ENCODE measurements around the gene ATXN1. TPM values are rescaled to one million over a fixed set of nuclear protein-coding genes. Genes with fewer than 3 reads are reported as not detected.

The ATXN1 gene
- total RNA-seq, 1 donor from 2014 or later: 69.1 TPM

DNA sequence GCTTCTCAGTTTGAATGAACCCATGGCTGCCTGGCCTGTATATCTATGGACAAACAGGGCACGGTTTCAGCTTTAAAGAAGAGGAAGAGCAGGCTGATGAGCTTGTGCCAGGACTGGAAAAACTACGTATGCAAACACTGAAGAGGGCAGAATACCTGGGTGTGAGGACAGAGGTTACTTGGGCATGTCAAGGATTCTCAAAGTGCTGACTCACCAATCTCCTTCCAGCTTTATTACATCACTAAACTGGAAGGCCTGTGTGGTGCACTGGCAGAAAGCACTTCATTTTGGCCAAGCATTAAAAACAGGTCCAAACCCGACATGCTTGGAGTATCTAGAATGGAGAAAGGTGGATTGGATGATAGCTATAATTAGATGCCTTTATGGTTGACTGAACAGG is 427.7 kb downstream of the ATXN1 start:
- no peak overlapping the region for H3K4me3 Mint-ChIP-seq (ENCODE audit: low read depth)
- H3K36me3 Mint-ChIP-seq (ENCODE audit: low read depth): peaks cover 14% of the 10 kb centered on the region
- intact Hi-C loops (cut with micrococcal nuclease): loop anchor here (2.0 kb wide), 4 partner anchors 87 to 629 kb away; no protein-coding TSS in a partner anchor
- H3K27me3 Mint-ChIP-seq (ENCODE audit: low read depth): no peaks in the 10 kb centered on the region
- H3K27ac Mint-ChIP-seq: no peak overlapping the region
- H3K9me3 Mint-ChIP-seq: no peaks in the 10 kb centered on the region
- DNase-seq (ENCODE audit: low spot score): no peak
- peaks cover 13% of the 10 kb centered on the region for H3K4me1 Mint-ChIP-seq (ENCODE audit: low read depth)

DNA sequence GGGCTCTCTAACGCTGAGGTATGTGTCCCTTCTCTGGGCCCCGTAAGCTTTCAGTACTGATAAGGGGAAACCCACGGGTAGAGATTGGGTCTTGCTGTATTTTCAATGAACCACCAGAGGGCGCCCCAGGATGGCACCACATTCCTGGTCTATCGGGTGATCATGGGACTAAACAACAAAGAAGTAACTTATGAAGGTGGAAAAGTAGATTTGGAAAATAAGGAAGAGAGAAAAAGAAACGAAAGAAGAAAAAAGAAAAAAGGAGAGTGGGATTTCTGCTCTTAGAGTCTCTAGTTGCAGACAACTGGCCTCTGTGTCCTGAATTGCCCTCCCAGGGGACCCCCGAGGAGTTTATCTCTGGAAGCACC is 429.1 kb downstream of the ATXN1 start:
- H3K9me3 Mint-ChIP-seq: no peaks in the 10 kb centered on the region
- H3K4me3 Mint-ChIP-seq (ENCODE audit: low read depth): no peak overlapping the region
- H3K27ac Mint-ChIP-seq: no peak overlapping the region
- peaks cover 18% of the 10 kb centered on the region for H3K36me3 Mint-ChIP-seq (ENCODE audit: low read depth)
- peaks cover 11% of the 10 kb centered on the region for H3K4me1 Mint-ChIP-seq (ENCODE audit: low read depth)
- DNase-seq (ENCODE audit: low spot score): peak; percentile 71
- intact Hi-C loops (cut with micrococcal nuclease): loop anchor here (1.0 to 2.0 kb wide), 7 partner anchors 77 to 631 kb away; partner anchors contain the start of gene ATXN1
- H3K27me3 Mint-ChIP-seq (ENCODE audit: low read depth): no peaks in the 10 kb centered on the region

DNA sequence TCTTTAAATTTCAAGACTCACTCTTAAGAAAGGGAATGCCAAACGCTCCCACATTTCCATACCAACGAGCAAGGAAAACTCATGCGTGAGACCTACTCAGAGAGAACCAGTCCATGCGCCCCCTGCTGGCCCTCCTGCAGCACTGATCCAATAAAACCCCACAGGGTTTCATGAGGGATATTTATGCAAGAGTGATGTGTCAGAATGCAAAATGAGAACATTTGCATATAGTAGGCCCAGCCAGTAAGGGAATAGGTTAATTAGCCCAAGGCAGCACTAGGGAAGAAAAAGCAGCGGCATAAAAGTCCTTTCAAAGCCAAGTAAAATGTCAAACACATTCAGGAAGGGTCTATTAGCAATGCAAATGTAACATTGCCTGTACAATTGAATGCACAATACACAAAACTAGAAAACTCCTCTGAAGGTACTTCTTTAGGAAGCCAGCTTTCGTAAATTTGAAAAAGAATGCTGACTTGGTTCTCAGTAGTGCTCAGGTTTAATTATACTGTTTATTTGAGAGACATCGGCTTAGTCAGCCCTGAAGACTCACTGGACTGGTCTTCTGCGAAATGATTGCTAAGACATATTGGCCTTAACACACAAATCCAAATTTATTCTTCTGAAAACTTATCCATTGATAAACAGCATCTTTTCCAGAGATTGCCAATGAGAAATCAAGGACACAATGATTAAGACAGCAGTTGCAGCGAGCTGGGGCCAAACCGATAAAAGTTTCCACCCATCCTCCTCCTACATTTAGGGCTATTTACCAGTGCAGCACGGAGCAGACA is 429.7 kb downstream of the ATXN1 start:
- intact Hi-C loops (cut with micrococcal nuclease): loop anchor here (1.0 to 2.0 kb wide), 8 partner anchors 11 to 631 kb away; partner anchors contain the start of gene ATXN1
- peak; percentile 24 for DNase-seq (ENCODE audit: low spot score)
- no peak overlapping the region for H3K4me3 Mint-ChIP-seq (ENCODE audit: low read depth)
- H3K36me3 Mint-ChIP-seq (ENCODE audit: low read depth): peaks cover 22% of the 10 kb centered on the region
- H3K4me1 Mint-ChIP-seq (ENCODE audit: low read depth): peaks cover 11% of the 10 kb centered on the region
- no peak overlapping the region for H3K27ac Mint-ChIP-seq
- H3K9me3 Mint-ChIP-seq: no peaks in the 10 kb centered on the region
- H3K27me3 Mint-ChIP-seq (ENCODE audit: low read depth): no peaks in the 10 kb centered on the region

DNA sequence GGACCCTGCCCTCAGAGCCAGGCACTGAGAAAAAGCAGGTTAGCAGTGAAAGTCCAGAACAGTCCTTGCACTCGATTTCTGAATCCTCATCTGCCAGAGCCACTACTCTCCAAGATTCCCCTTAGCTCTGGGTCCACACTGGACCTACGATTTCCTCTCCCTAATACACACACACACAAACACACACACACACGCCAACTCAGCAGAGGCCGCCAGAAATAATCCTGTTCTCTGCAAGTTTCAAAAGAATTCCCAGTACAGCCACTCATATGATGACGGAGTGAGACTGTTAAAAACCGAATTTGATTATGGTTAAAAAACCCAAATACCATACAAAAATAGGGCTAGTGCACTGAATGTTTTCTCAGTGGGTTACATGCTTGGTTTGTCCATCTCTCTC is 432.0 kb downstream of the ATXN1 start:
- Mint-ChIP-seq H3K27ac (no peak overlapping the region), H3K27me3 (ENCODE audit: low read depth) (no peaks in the 10 kb centered on the region), H3K4me1 (ENCODE audit: low read depth) (peaks cover 17% of the 10 kb centered on the region), H3K9me3 (no peaks in the 10 kb centered on the region), H3K36me3 (ENCODE audit: low read depth) (peaks cover 41% of the 10 kb centered on the region), H3K4me3 (ENCODE audit: low read depth) (no peak overlapping the region)
- no peak for DNase-seq (ENCODE audit: low spot score)
- intact Hi-C loops (cut with micrococcal nuclease): no loop called here

DNA sequence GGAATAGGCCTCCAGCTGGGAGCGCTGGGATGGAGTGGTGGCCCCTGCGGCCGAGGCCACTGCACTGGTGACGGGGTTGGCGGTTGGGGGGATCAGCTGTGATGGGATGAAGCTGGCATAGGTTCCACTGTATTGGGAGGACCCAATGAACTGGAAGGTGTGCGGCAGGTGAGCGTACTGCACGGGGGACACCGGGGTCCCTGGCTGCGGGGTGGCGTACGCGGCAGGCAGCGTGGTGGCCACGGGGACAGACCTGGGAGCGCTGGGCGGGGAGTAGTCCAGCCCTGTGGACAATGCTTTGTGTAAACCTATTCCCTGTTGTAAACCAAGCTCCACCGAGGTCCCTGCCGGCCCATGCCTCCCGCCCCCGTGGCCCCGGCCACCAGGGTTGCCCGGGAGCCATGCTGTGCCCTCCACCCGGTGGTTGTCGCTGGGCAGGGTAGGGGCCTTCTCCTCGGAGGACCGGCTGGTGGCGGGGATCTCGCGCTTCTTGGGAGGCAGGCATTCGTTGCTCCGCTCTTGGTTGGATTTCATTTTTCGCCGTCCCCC is 433.4 kb downstream of the ATXN1 start:
- intact Hi-C loops (cut with micrococcal nuclease): no loop called here
- peaks cover 43% of the 10 kb centered on the region for H3K36me3 Mint-ChIP-seq (ENCODE audit: low read depth)
- H3K27me3 Mint-ChIP-seq (ENCODE audit: low read depth): no peaks in the 10 kb centered on the region
- H3K9me3 Mint-ChIP-seq: no peaks in the 10 kb centered on the region
- H3K4me3 Mint-ChIP-seq (ENCODE audit: low read depth): no peak overlapping the region
- no peak overlapping the region for H3K27ac Mint-ChIP-seq
- DNase-seq (ENCODE audit: low spot score): no peak
- peaks cover 23% of the 10 kb centered on the region for H3K4me1 Mint-ChIP-seq (ENCODE audit: low read depth)

DNA sequence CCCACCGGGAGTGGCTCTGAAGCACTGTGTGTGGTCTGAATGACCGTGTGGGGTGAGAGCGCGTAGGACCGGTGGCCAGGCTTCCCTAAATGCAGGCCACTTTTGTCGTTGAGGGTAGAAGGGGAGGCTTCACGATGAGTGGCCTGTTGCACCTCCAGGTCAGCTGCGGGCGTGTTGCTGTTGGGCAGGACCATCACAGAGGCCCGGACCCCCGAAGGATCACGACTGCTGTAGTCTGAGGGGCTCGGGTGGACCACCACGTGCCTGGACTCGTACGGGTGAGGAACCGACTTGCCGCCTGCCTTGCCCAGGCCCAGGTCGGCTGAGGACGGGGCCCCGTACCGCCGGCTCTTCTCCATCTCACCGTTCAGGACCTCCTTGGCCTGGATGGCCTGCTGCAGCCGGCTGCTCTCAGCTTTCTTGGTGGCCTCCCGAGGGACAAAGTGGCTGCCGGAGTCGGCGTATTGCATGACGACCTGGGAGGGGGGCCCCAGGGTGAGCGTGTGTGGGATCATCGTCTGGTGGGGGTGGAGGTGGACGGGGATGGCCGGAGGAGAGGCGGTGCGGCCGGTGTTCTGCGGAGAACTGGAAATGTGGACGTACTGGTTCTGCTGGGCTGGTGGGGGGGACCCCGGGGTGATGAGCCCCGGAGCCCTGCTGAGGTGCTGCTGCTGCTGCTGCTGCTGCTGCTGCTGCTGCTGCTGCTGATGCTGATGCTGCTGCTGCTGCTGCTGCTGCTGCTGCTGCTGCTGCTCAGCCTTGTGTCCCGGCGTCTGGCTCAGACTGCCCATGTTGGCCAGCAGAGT is 434.1 kb downstream of the ATXN1 start:
- Mint-ChIP-seq H3K4me3 (ENCODE audit: low read depth) (no peak overlapping the region), H3K36me3 (ENCODE audit: low read depth) (peaks cover 44% of the 10 kb centered on the region), H3K4me1 (ENCODE audit: low read depth) (peaks cover 29% of the 10 kb centered on the region), H3K9me3 (no peaks in the 10 kb centered on the region), H3K27me3 (ENCODE audit: low read depth) (no peaks in the 10 kb centered on the region), H3K27ac (no peak overlapping the region)
- DNase-seq (ENCODE audit: low spot score): no peak
- intact Hi-C loops (cut with micrococcal nuclease): no loop called here

DNA sequence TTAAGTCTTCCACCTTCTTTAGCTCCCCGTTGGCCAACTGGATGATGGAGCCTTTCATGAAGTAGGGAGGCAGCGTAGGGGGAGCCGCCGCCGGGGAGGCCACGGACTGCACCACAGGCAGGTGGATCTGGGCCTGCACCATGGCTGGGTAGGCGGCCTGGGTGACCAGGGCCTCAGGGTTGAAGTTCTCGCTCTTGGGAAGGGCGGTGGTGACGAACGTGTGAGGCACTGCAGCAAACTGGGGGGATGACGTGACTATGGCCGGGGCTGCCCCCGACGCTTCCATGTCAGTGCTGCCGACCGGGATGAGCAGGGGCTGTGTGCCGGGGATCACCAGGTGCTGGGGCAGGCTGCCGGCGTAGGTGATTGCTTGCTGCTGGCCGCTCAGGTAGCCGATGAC is 434.7 kb downstream of the ATXN1 start:
- intact Hi-C loops (cut with micrococcal nuclease): no loop called here
- H3K4me3 Mint-ChIP-seq (ENCODE audit: low read depth): no peak overlapping the region
- H3K36me3 Mint-ChIP-seq (ENCODE audit: low read depth): peaks cover 44% of the 10 kb centered on the region
- no peak overlapping the region for H3K27ac Mint-ChIP-seq
- H3K4me1 Mint-ChIP-seq (ENCODE audit: low read depth): peaks cover 35% of the 10 kb centered on the region
- DNase-seq (ENCODE audit: low spot score): no peak
- H3K9me3 Mint-ChIP-seq: no peaks in the 10 kb centered on the region
- H3K27me3 Mint-ChIP-seq (ENCODE audit: low read depth): no peaks in the 10 kb centered on the region

DNA sequence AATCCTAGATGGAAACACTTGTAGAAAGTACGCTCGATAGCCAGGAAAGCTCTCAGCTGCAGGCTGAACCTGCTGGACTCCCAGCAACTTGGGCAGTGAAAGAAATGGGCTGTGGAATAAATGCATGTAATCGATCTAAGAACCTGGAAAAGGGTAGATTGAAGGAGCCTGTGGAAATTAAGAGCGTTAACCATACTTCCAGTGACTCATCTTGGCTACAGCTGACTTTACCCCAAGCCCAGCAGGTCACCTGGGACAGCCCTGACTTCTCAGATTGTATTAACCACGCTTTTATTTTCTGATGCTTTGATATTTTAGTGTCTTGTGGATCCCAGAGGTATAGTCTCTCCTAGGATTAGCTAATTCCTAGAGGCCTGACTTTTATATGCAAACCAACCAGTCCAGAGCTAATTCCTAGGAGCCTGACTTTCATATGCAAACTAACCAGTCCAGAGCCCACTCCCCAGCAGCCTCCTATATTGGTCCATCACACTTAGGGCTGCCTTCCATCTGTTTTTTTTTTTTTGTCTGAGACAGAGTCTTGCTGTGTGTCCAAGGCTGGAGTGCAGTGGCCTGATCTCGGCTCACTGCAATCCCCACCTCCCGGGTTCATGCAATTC is 436.5 kb downstream of the ATXN1 start:
- no peak overlapping the region for H3K4me3 Mint-ChIP-seq (ENCODE audit: low read depth)
- peak overlapping the region; percentile 48 for H3K27ac Mint-ChIP-seq
- no peaks in the 10 kb centered on the region for H3K27me3 Mint-ChIP-seq (ENCODE audit: low read depth)
- intact Hi-C loops (cut with micrococcal nuclease): loop anchor here (5.0 kb wide), 4 partner anchors 87 to 363 kb away; partner anchors contain the start of gene GMPR
- peaks cover 44% of the 10 kb centered on the region for H3K36me3 Mint-ChIP-seq (ENCODE audit: low read depth)
- no peaks in the 10 kb centered on the region for H3K9me3 Mint-ChIP-seq
- no peak for DNase-seq (ENCODE audit: low spot score)
- H3K4me1 Mint-ChIP-seq (ENCODE audit: low read depth): peaks cover 47% of the 10 kb centered on the region

DNA sequence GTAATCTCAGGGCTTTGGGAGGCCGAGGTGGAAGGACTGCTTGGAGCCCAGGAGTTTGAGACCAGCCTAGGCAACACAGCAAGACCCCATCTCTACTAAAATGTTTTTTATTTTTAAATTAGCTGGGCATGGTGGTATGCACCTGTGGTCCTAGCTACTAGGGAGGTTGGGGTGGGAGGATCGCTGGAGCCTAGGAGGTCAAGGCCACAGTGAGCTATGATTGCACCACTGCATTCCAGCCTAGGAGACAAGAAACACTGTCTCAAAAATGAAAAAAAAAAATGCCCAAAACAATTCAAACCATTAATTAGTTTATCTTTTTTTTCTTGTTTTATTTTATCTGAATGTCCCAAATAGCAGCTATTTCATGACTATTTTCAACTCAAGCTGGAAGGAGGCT is 437.1 kb downstream of the ATXN1 start:
- H3K27me3 Mint-ChIP-seq (ENCODE audit: low read depth): no peaks in the 10 kb centered on the region
- peak overlapping the region; percentile 48 for H3K27ac Mint-ChIP-seq
- no peak overlapping the region for H3K4me3 Mint-ChIP-seq (ENCODE audit: low read depth)
- peaks cover 50% of the 10 kb centered on the region for H3K4me1 Mint-ChIP-seq (ENCODE audit: low read depth)
- intact Hi-C loops (cut with micrococcal nuclease): loop anchor here (5.0 kb wide), 4 partner anchors 87 to 363 kb away; partner anchors contain the start of gene GMPR
- H3K9me3 Mint-ChIP-seq: no peaks in the 10 kb centered on the region
- peaks cover 42% of the 10 kb centered on the region for H3K36me3 Mint-ChIP-seq (ENCODE audit: low read depth)
- no peak for DNase-seq (ENCODE audit: low spot score)

DNA sequence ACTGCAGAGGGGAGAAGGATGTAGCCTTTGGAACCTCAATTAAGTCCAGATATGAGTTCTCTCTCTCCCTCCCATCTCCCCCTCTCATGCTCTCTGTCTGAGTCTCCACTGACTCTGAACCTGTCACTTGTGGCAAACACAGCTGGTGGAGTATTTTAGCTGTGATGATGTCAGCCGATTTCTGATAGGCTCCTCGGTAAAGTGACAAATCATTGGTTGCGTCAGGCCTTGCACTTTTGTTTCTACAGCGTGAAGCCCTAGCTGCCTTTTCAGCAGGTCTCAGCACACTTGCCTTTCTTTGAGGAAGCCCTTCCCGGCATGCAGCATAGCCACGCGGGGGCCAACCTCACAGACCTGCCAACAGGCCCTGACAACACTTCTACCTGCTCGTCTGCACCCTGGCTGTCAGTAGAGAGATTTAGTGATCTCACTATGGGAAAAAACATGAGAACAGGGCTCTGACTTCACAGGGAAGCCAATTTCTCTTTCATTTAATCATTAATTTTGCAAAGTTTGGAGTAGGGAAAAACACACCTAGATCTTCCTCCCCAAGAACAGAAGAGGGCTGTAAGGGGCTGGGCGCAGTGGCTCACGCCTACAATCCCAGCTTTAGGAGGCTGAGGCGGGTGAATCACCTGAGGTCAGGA is 438.5 kb downstream of the ATXN1 start:
- Mint-ChIP-seq H3K27me3 (ENCODE audit: low read depth) (no peaks in the 10 kb centered on the region), H3K4me1 (ENCODE audit: low read depth) (peaks cover 64% of the 10 kb centered on the region), H3K9me3 (no peaks in the 10 kb centered on the region)

DNA sequence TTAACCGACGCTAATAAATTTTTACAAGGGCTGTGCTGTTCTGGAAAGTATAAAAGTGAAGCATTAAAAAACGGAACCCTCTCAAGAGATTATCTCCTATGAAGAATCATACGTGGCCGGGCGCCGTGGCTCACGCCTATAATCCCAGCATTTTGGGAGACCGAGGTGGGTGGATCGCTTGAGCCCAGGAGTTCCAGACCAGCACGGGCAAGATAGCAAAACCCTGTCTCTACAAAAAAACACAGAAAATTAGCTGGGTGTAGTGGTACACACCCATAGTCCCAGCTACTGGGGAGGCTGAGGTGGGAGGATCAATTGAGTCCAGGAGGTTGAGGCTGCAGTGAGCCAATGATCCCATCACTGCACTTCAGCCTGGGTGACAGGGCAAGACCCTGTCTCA is 439.4 kb downstream of the ATXN1 start:
- no peak for DNase-seq (ENCODE audit: low spot score)
- H3K4me3 Mint-ChIP-seq (ENCODE audit: low read depth): no peak overlapping the region
- H3K36me3 Mint-ChIP-seq (ENCODE audit: low read depth): peaks cover 39% of the 10 kb centered on the region
- no peaks in the 10 kb centered on the region for H3K27me3 Mint-ChIP-seq (ENCODE audit: low read depth)
- peaks cover 71% of the 10 kb centered on the region for H3K4me1 Mint-ChIP-seq (ENCODE audit: low read depth)
- intact Hi-C loops (cut with micrococcal nuclease): loop anchor here (1.0 to 5.0 kb wide), 7 partner anchors 85 to 444 kb away; partner anchors contain the start of genes ATXN1 and GMPR
- H3K9me3 Mint-ChIP-seq: no peaks in the 10 kb centered on the region
- H3K27ac Mint-ChIP-seq: peak overlapping the region; percentile 96

More for the DNA sequence above, 438.5 kb downstream of the ATXN1 start:
- H3K27ac Mint-ChIP-seq: peak overlapping the region; percentile 96
- DNase-seq (ENCODE audit: low spot score): peak; percentile 78
- H3K36me3 Mint-ChIP-seq (ENCODE audit: low read depth): peaks cover 38% of the 10 kb centered on the region
- peak overlapping the region; percentile 56 for H3K4me3 Mint-ChIP-seq (ENCODE audit: low read depth)
- intact Hi-C loops (cut with micrococcal nuclease): loop anchor here (1.0 to 5.0 kb wide), 7 partner anchors 85 to 444 kb away; partner anchors contain the start of genes ATXN1 and GMPR

DNA sequence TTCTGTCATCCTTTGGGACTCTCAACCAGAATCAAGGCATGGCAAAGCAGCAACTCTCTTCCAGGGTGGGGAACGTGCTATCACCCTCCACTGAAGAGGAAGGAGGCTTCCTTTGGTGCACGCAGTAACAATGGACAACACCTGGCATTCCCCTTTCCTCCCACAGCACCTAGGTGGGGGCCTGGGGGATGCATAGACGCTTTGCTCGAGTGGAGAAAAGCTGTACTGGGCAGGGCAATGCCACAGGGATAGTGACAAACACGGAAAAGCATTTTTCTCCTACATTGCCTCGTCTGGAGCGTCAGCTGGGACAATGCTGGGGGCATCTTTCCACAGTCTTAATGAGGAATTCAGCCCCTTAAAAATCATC is 439.9 kb downstream of the ATXN1 start:
- Mint-ChIP-seq H3K27ac (no peak overlapping the region), H3K4me3 (ENCODE audit: low read depth) (no peak overlapping the region), H3K27me3 (ENCODE audit: low read depth) (no peaks in the 10 kb centered on the region), H3K4me1 (ENCODE audit: low read depth) (peaks cover 74% of the 10 kb centered on the region), H3K9me3 (no peaks in the 10 kb centered on the region), H3K36me3 (ENCODE audit: low read depth) (peaks cover 34% of the 10 kb centered on the region)
- DNase-seq (ENCODE audit: low spot score): no peak
- intact Hi-C loops (cut with micrococcal nuclease): loop anchor here (5.0 kb wide), 4 partner anchors 84 to 366 kb away; partner anchors contain the start of gene GMPR

Data from activated T-helper 2 cell treated with anti-CD3 and anti-CD28 coated beads, Interferon-gamma antibody, Interleukin-2, Interleukin-4, amounts not matched to agents 10 μg/mL and 5 μg/mL and 100 μg/mL, durations not matched to agents 14 hours and 24 hours and 36 hours (primary cell).